OCI-LY3 (cell line): ENCODE results near the gene WNT9B.

Experiments used
- EZH2phosphoT487 ChIP-seq: fragments of 200-600 bp; shearing (Covaris generic); IDR thresholded peaks from 2 replicates; pipeline ENCODE4 v1.6.1; 2018; ENCODE audit warnings: antibody characterized with exemption, mixed run types, low read depth
- TF ChIP-seq, protein P1 (sequence below): fragments of 200-600, 300-600 bp; sonication (generic); IDR thresholded peaks from 2 replicates; pipeline ENCODE4 v1.5.1; 2014; ENCODE audit warnings: antibody characterized with exemption, low read length, low read depth

DNA sequence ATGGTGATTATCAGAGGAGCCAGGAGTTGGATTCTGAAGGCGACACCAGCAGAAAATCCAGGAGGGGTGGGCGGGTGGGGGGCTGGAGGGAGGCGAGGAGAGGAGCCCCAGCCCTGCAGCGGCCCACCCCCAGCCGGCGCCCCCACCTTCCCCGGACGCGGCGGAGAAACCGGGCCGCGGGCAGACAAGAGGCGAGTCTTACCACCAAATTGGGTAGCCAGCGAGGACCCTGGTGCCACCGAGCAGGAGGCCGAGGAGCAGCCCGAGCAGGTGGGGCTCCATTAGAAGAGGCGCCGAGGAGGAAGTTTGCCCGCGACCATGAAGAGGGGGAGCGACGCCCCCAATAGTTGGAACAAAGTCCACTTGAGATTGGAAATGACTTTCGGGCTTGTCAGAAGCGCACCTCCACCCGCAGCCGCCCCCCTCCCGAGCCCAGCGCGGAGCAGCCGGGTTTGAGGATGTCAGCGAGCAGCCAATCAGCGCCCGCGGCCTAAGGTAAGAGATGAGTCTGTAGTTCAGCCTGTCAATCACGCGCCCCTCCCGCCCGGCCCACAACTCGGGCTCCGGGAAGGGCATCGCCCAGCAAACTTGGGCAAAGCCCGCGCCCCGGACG lies 33.0 kb upstream of the WNT9B start, which contains the start of gene WNT3:
- TF ChIP-seq, protein P1, sequence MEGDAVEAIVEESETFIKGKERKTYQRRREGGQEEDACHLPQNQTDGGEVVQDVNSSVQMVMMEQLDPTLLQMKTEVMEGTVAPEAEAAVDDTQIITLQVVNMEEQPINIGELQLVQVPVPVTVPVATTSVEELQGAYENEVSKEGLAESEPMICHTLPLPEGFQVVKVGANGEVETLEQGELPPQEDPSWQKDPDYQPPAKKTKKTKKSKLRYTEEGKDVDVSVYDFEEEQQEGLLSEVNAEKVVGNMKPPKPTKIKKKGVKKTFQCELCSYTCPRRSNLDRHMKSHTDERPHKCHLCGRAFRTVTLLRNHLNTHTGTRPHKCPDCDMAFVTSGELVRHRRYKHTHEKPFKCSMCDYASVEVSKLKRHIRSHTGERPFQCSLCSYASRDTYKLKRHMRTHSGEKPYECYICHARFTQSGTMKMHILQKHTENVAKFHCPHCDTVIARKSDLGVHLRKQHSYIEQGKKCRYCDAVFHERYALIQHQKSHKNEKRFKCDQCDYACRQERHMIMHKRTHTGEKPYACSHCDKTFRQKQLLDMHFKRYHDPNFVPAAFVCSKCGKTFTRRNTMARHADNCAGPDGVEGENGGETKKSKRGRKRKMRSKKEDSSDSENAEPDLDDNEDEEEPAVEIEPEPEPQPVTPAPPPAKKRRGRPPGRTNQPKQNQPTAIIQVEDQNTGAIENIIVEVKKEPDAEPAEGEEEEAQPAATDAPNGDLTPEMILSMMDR = no peak
- TF ChIP-seq EZH2phosphoT487 = no peak
